Naive thymus-derived CD4-positive, alpha-beta T cell (primary cell): Measurements from ENCODE around the gene MTHFD1. TPM values are rescaled to one million over a fixed set of nuclear protein-coding genes. Genes with fewer than 3 reads are reported as not detected.

Experiments used
- ATAC-seq: fragments of 150-1000 bp; cut with Tn5 transposase; 2 replicates; pipeline ENCODE4 v1.10.0; 2021; ENCODE audit warnings: mild to moderate bottlenecking, moderate library complexity
- CTCF ChIA-PET: fragments of 350-600 bp; sonication (Branson Sonifier 250); formaldehyde crosslinking; loops from one replicate; lab custom pipeline; 2021; ENCODE audit warnings: antibody characterized with exemption; lab: Charles Lee
- POLR2A ChIA-PET: fragments of 350-600 bp; sonication (Branson Sonifier 250); formaldehyde crosslinking; loops from one replicate; lab custom pipeline; 2021; ENCODE audit warnings: antibody characterized with exemption, inconsistent platforms; lab: Charles Lee
- DNase-seq, 9 donors: peaks; one replicate each; pipeline versions ENCODE4 v3.0.0 to v3.0.0-alpha.2; 2020 to 2022; ENCODE audit warnings: mixed read lengths in 1 of 9
- H3K27ac ChIP-seq: one replicate; pipeline ENCODE4 v1.7.0; 2013; ENCODE audit warnings: mild to moderate bottlenecking, low read depth, low read length, moderate library complexity
- H3K27me3 ChIP-seq, 2 donors: one replicate each; pipeline ENCODE4 v1.7.0; 2013; ENCODE audit warnings: low read length in 2 of 2, mild to moderate bottlenecking in 2 of 2, moderate library complexity in 2 of 2; ENCODE audit not compliant: control insufficient read depth in 2 of 2, insufficient read depth in 2 of 2
- H3K36me3 ChIP-seq, 3 experiments: 1 replicate in 2 of 3; 2 replicates in 1 of 3; pipeline ENCODE4 v1.7.0; 2013; ENCODE audit warnings: low read length in 3 of 3, mild to moderate bottlenecking in 3 of 3, moderate library complexity in 1 of 3; ENCODE audit not compliant: insufficient read depth in 3 of 3, control insufficient read depth in 2 of 3
- H3K4me1 ChIP-seq, 2 donors: one replicate each; pipeline ENCODE4 v1.7.0; 2013; ENCODE audit warnings: low read length in 2 of 2, mild to moderate bottlenecking in 2 of 2, moderate library complexity in 1 of 2; ENCODE audit not compliant: control insufficient read depth in 2 of 2, insufficient read depth in 2 of 2
- H3K4me3 ChIP-seq: 2 replicates; pipeline ENCODE4 v1.7.0; 2013; ENCODE audit warnings: mild to moderate bottlenecking, low read length
- H3K9me3 ChIP-seq, 3 experiments: 1 replicate in 2 of 3; 2 replicates in 1 of 3; pipeline ENCODE4 v1.7.0; 2013; ENCODE audit warnings: low read length in 3 of 3; ENCODE audit not compliant: control insufficient read depth in 2 of 3
- H3K27ac Mint-ChIP-seq, 9 donors: one replicate each; pipeline ENCODE4 v1.8.0; 2020 to 2022; ENCODE audit warnings: mixed read lengths in 9 of 9, mild to moderate bottlenecking in 8 of 9, moderate library complexity in 5 of 9, inconsistent platforms in 2 of 9
- H3K27me3 Mint-ChIP-seq, 5 donors: one replicate each; pipeline ENCODE4 v1.8.0; 2021 to 2022; ENCODE audit warnings: mixed read lengths in 5 of 5, mild to moderate bottlenecking in 1 of 5
- H3K36me3 Mint-ChIP-seq, 5 donors: one replicate each; pipeline ENCODE4 v1.8.0; 2020 to 2022; ENCODE audit warnings: mixed read lengths in 5 of 5, mild to moderate bottlenecking in 3 of 5, inconsistent platforms in 1 of 5
- H3K4me1 Mint-ChIP-seq, 7 donors: one replicate each; pipeline ENCODE4 v1.8.0; 2020 to 2022; ENCODE audit warnings: mixed read lengths in 7 of 7, mild to moderate bottlenecking in 3 of 7, inconsistent platforms in 1 of 7
- H3K4me3 Mint-ChIP-seq, 10 donors: one replicate each; pipeline ENCODE4 v1.8.0; 2020 to 2022; ENCODE audit warnings: mild to moderate bottlenecking in 10 of 10, mixed read lengths in 10 of 10, moderate library complexity in 6 of 10, inconsistent platforms in 2 of 10
- H3K9me3 Mint-ChIP-seq, 11 donors: one replicate each; pipeline ENCODE4 v1.8.0; 2020 to 2022; ENCODE audit warnings: mixed read lengths in 11 of 11, mild to moderate bottlenecking in 4 of 11, inconsistent platforms in 1 of 11, moderate library complexity in 1 of 11
- intact Hi-C, 2 donors: fragments of 100-400 bp; cut with micrococcal nuclease; formaldehyde crosslinking; loops; one replicate each; pipeline ENCODE4 v1.15.1; 2023
- polyA plus RNA-seq, 2 donors: library from polyadenylated mRNA; unstranded; fragments of 300-500 nt; fragmentation: Illumina TruSeq; gene quantifications; one replicate each; pipeline ENCODE4 v1.2.3, GENCODE V29; 2021
- total RNA-seq, 6 experiments: library from RNA in 5 of 6; stranded (reverse) in 5 of 6; gene quantifications; 1 replicate in 5 of 6; 2 replicates in 1 of 6; pipeline ENCODE4 v1.2.3 and lab custom pipeline; 2021 to 2026

Gene MTHFD1
- total RNA-seq (100 to 1,000 TPM in 1 of 5 experiments, 10 to 100 TPM in 4; 28.0 to 189 (median 30.2) TPM), polyA plus RNA-seq (10 to 100 TPM; 34.2 to 40.2 TPM), total RNA-seq (lab: John Stamatoyannopoulos, UW) (25.3 reads per million, percentile 56 among the genes with 10 or more reads in this experiment)

DNA sequence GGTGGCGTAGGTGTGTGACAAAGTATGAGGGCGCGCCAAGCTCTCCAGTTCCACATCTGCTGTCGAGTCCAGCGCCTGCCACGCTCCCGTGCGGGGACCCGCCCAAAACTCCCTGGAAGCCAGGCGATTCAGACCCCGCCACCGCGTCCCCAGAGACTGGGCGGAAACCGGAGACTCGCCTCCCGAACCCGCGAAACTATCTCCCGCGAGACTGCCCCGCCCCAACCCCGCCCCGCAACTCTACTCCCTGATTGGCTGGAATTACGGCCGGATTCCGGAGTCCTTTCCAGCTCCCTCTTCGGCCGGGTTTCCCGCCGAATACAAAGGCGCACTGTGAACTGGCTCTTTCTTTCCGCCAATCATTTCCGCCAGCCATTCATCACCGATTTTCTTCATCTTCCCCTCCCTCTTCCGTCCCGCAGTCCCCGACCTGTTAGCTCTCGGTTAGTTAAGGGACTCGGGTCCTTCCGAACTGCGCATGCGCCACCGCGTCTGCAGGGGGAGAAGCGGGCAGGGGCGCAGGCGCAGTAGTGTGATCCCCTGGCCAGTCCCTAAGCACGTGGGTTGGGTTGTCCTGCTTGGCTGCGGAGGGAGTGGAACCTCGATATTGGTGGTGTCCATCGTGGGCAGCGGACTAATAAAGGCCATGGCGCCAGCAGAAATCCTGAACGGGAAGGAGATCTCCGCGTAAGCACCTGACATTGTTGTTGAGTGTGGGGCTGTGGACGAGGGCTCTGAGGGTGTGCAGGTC is at the start of gene MTHFD1:
MTHFD1 (plus strand) TSS at position 572 of the 751 bp plus-strand sequence; CDS start at position 647, 75 bp downstream.
- POLR2A ChIA-PET, result interaction anchor here (1.0 to 2.1 kb wide), 4 partner anchors 10 to 846 kb away, joined by 3 to 12 read pairs (median 7); partner anchors contain the start of gene ZBTB1
- peaks cover 11 to 17% of the 10 kb centered on the region in 2 donors for H3K4me1 ChIP-seq
- DNase-seq, result peak; percentile 93 to 97 (median 96)
- peak; percentile 90 for ATAC-seq
- CTCF ChIA-PET, result no interaction called here
- no peaks in the 10 kb centered on the region for H3K27me3 ChIP-seq
- Mint-ChIP-seq H3K4me1 (peaks cover 18 to 49% (median 41%) of the 10 kb centered on the region in 7 donors), H3K27me3 (peaks cover 0 to 4% (median 0%) of the 10 kb centered on the region in 5 donors), H3K9me3 (peaks cover 0 to 4% (median 0%) of the 10 kb centered on the region in 11 donors), H3K4me3 (peak within 1 kb of the TSS; percentile 92 to 99 (median 96)), H3K27ac (peak within 1 kb of the TSS; percentile 90 to 99 (median 95)), H3K36me3 (peaks cover 0 to 24% (median 7%) of the 10 kb centered on the region in 5 donors)
- intact Hi-C loops, result loop anchor here (1.0 to 5.0 kb wide), 11 partner anchors 25 to 845 kb away; partner anchors contain the start of genes HSPA2 (in 2 of the 2), MAX (in 2 of the 2), PPP2R5E (in 2 of the 2) and ZBTB25 (in 2 of the 2)
- H3K9me3 ChIP-seq, result no peaks in the 10 kb centered on the region
- peak within 1 kb of the TSS; percentile 79 for H3K27ac ChIP-seq
- H3K4me3 ChIP-seq, result peak within 1 kb of the TSS; percentile 89
- H3K36me3 ChIP-seq, result no peaks in the 10 kb centered on the region

DNA sequence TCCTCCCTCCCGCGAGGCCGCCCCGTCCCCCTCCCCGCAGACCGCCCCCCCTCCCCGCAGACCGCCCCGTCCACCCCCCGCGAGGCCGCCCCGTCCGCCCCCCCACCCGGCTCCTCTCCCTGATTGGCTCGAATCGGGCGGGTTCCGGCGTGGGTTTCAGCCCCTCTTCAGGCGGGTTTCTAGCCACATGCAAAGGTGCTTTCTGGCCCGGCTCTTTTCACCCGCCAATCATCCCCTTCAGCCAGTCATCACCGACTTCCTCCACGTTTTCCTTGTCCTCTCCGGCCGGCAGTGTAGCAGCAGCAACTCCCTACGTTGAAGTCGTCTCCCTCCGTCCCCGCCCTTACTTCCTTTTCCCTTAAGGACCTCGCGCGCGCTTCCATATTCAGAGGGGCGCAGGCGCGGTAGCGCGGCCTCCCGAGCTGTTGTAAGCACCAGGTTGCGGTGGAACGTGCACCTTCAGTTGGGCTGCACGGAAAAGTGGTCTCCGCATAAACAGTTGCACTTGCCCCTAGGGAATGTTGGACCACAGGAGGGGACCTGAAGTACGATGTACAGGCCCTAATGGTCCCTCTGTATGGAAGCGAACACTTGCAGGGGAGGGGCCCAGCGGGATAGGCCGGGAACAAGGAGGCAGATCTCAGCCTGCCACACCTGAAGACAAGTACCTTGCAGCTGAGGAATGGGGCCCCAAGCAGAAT is 49.4 kb upstream of the MTHFD1 start:
- peaks cover 5 to 10% of the 10 kb centered on the region in 2 donors for H3K4me1 ChIP-seq
- H3K9me3 Mint-ChIP-seq, result peaks cover 0 to 17% (median 6%) of the 10 kb centered on the region in 11 donors
- CTCF ChIA-PET, result interaction anchor here (0.6 to 1.2 kb wide), 3 partner anchors 167 to 327 kb away, joined by 3 to 4 read pairs (median 4); no protein-coding TSS in a partner anchor
- H3K4me3 ChIP-seq, result peak overlapping the region; percentile 57
- H3K36me3 Mint-ChIP-seq, result peaks cover 0 to 12% (median 6%) of the 10 kb centered on the region in 5 donors
- ATAC-seq (peak; percentile 87), DNase-seq (peak; percentile 50 to 84 (median 79))
- no peaks in the 10 kb centered on the region for H3K27me3 Mint-ChIP-seq
- peak overlapping the region; percentile 81 to 91 (median 86) for H3K27ac Mint-ChIP-seq
- H3K36me3 ChIP-seq, result no peaks in the 10 kb centered on the region
- intact Hi-C loops, result loop anchor here (1.0 to 10.0 kb wide), 12 partner anchors 35 to 796 kb away; partner anchors contain the start of genes FNTB (in 2 of the 2), HSPA2 (in 2 of the 2), MTHFD1 (in 2 of the 2) and PPP2R5E (in 2 of the 2)
- no peaks in the 10 kb centered on the region for H3K27me3 ChIP-seq
- POLR2A ChIA-PET, result interaction anchor here (1.7 to 2.3 kb wide), 2 partner anchors 164 to 166 kb away, joined by 8 to 9 read pairs; partner anchors contain the start of gene ZBTB1
- peaks cover 0 to 8% (median 0%) of the 10 kb centered on the region in 3 experiments for H3K9me3 ChIP-seq
- peak overlapping the region; percentile 72 for H3K27ac ChIP-seq
- peak overlapping the region; percentile 87 to 99 (median 92) for H3K4me3 Mint-ChIP-seq
- H3K4me1 Mint-ChIP-seq, result peaks cover 6 to 36% (median 19%) of the 10 kb centered on the region in 7 donors

DNA sequence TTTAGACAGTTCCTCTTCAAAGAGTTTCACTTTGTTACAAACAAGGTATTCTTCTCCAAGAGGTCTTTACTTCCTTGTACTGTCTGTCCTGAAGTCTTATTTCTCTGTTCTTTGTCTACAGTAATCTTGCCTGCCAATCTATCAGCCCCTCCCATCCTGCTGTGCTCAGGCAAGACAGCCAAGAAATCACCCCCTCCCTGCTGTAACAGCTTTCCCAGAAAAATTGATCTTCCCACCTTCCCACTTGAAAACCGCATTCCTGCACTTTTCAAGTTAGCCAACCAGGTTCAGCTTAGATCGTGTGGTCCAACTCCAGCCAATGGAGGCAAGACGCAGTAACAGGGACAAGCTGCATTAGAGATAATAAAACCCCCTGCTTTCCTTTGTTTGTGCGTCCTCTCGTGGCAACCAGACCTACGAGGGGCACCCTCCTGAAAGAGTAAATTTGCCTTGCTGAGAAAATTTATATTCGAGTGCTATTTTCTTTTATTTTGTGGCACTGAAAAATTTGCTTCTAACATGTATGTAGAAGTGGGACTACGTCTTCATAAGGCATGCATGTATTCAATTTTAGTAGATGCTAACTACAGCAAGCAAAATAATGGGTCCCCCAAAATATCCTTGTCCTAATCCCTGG is 47.5 kb upstream of the MTHFD1 start:
- peaks cover 0 to 12% (median 6%) of the 10 kb centered on the region in 5 donors for H3K36me3 Mint-ChIP-seq
- Histone ChIP-seq H3K4me3 (no peak overlapping the region), H3K27me3 (no peaks in the 10 kb centered on the region), H3K9me3 (peaks cover 0 to 8% (median 0%) of the 10 kb centered on the region in 3 experiments), H3K4me1 (peaks cover 5 to 10% of the 10 kb centered on the region in 2 donors), H3K27ac (no peak overlapping the region), H3K36me3 (no peaks in the 10 kb centered on the region)
- ATAC-seq, result no peak
- peaks cover 0 to 17% (median 6%) of the 10 kb centered on the region in 11 donors for H3K9me3 Mint-ChIP-seq
- intact Hi-C loops, result loop anchor here in 1 of 2 donors (5.0 kb wide), 1 partner anchor 552 kb away; no protein-coding TSS in a partner anchor
- POLR2A ChIA-PET, result no interaction called here
- H3K27ac Mint-ChIP-seq, result peak overlapping the region in 3 of 9 donors; percentile 41 to 67 (median 57)
- DNase-seq, result no peak
- peak overlapping the region in 4 of 10 donors; percentile 6 to 65 (median 22) for H3K4me3 Mint-ChIP-seq
- H3K4me1 Mint-ChIP-seq, result peaks cover 6 to 36% (median 19%) of the 10 kb centered on the region in 7 donors
- CTCF ChIA-PET, result no interaction called here
- no peaks in the 10 kb centered on the region for H3K27me3 Mint-ChIP-seq

DNA sequence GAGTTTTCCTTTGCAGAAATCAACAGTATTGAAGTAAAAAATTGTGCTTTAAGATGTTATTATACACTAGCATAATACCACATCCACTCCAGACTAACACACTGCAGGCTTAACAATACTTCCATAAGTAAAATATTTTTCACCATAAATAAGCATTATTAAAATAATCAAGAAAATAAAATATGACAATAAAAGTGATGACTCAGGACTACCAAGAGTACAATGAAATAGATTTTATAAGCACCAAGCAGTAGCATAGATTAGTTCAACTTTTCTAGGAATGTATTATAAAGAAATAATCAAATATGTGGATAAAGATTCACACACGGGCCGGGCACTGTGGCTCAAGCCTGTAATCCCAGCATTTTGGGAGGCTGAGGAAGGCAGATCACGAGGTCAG is 40.4 kb upstream of the MTHFD1 start:
- no peak for DNase-seq
- ChIA-PET POLR2A (no interaction called here), CTCF (interaction anchor here (0.7 to 0.8 kb wide), 2 partner anchors 45 to 117 kb away, joined by 3 read pairs; no protein-coding TSS in a partner anchor)
- Mint-ChIP-seq H3K36me3 (peaks cover 0 to 4% (median 0%) of the 10 kb centered on the region in 5 donors), H3K27me3 (no peaks in the 10 kb centered on the region), H3K27ac (no peak overlapping the region), H3K4me1 (peaks cover 0 to 3% (median 0%) of the 10 kb centered on the region in 7 donors), H3K4me3 (no peak overlapping the region), H3K9me3 (peaks cover 0 to 2% (median 0%) of the 10 kb centered on the region in 11 donors)
- H3K27me3 ChIP-seq, result no peaks in the 10 kb centered on the region
- H3K9me3 ChIP-seq, result no peaks in the 10 kb centered on the region
- intact Hi-C loops, result no loop called here
- no peaks in the 10 kb centered on the region for H3K36me3 ChIP-seq
- ATAC-seq, result no peak
- H3K4me3 ChIP-seq, result no peak overlapping the region
- H3K4me1 ChIP-seq, result no peaks in the 10 kb centered on the region
- H3K27ac ChIP-seq, result no peak overlapping the region

DNA sequence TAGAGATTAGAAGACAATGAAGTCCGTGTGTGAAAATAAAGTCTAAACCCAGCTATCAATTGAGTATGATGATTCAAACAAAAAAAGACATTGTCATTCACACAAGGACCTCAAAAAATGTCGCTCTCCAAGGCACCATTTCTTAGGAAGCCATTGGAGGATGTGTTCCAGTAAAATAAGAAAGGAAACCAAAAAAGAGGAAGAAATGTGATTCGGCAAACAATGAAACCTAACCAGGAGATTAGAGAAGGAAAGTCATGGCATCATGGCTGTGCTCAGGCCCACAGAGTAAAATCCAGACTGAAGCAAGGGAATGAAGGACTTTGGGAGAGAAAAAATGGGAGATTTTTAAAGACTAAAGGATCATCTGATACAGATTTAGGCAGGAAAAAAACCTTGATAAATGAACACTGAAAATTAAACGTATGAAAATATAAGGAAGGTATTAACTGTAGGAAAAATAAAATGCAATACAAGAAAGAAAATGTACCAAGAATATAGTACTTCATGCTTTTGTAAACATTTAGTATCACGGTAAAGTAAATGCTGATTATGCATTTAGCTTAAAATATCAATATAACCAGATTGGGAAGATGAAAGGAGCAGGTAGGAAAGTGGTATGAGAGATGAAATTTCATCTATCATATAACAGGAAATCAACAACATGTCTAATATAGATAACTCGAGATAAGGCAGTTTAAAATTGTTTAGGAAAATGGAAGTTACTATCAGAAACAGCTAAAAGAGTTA is 38.2 kb upstream of the MTHFD1 start:
- no peak overlapping the region for H3K4me3 ChIP-seq
- H3K27ac ChIP-seq, result no peak overlapping the region
- Mint-ChIP-seq H3K36me3 (peaks cover 0 to 9% (median 0%) of the 10 kb centered on the region in 5 donors), H3K4me3 (no peak overlapping the region), H3K27ac (no peak overlapping the region), H3K9me3 (peaks cover 0 to 2% (median 0%) of the 10 kb centered on the region in 11 donors), H3K4me1 (peaks cover 0 to 2% (median 0%) of the 10 kb centered on the region in 7 donors), H3K27me3 (no peaks in the 10 kb centered on the region)
- DNase-seq, result no peak
- H3K27me3 ChIP-seq, result no peaks in the 10 kb centered on the region
- ChIA-PET CTCF (interaction anchor here (0.7 kb wide), 1 partner anchor 8 kb away, joined by 4 read pairs; no protein-coding TSS in a partner anchor), POLR2A (interaction anchor here (0.6 to 0.7 kb wide), 2 partner anchors 22 to 48 kb away, joined by 3 read pairs; no protein-coding TSS in a partner anchor)
- no peaks in the 10 kb centered on the region for H3K36me3 ChIP-seq
- no peak for ATAC-seq
- no peaks in the 10 kb centered on the region for H3K9me3 ChIP-seq
- intact Hi-C loops, result no loop called here
- no peaks in the 10 kb centered on the region for H3K4me1 ChIP-seq
